Esophagus squamous epithelium (tissue), 4 donors: ENCODE measurements around the gene MPDU1.

Experiments
- POLR2A ChIP-seq, 4 donors: fragments of 450-650 bp; IDR thresholded peaks; one replicate each; pipeline ENCODE4 v1.6.1; 2017; ENCODE audit warnings: antibody characterized with exemption in 4 of 4, mild to moderate bottlenecking in 4 of 4, moderate library complexity in 3 of 4
- TF ChIP-seq, protein P1 (sequence below), 6 experiments: fragments of 450-650 bp in 4 of 6; fragments of 200-600 bp in 2 of 6; sonication (generic) in 2 of 6; IDR thresholded peaks; one replicate each; pipeline ENCODE4 v1.5.1; 2016 to 2019; ENCODE audit warnings: antibody characterized with exemption in 6 of 6, mild to moderate bottlenecking in 4 of 6, moderate library complexity in 4 of 6

DNA sequence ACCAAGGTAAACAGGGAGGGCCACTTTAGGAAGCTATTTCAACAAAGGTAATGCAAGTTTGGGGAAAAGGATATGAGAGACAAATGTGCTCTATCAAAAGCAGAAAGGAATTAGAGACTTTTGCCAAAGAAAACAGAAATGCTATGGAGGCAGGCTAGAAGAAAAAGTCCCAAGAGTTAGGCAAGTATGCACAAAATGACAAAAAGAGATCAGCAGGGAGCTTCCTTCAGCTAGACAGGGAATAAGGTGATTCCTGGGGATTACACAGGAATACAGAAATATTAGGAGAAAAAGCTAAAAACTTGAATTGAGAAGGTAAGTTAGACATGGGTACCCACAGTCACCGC lies 28.6 kb downstream of the MPDU1 start:
- TF ChIP-seq, protein P1, sequence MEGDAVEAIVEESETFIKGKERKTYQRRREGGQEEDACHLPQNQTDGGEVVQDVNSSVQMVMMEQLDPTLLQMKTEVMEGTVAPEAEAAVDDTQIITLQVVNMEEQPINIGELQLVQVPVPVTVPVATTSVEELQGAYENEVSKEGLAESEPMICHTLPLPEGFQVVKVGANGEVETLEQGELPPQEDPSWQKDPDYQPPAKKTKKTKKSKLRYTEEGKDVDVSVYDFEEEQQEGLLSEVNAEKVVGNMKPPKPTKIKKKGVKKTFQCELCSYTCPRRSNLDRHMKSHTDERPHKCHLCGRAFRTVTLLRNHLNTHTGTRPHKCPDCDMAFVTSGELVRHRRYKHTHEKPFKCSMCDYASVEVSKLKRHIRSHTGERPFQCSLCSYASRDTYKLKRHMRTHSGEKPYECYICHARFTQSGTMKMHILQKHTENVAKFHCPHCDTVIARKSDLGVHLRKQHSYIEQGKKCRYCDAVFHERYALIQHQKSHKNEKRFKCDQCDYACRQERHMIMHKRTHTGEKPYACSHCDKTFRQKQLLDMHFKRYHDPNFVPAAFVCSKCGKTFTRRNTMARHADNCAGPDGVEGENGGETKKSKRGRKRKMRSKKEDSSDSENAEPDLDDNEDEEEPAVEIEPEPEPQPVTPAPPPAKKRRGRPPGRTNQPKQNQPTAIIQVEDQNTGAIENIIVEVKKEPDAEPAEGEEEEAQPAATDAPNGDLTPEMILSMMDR (IDR thresholded peaks at IDR 0.05), result no peak
- no peak for TF ChIP-seq POLR2A (IDR thresholded peaks at IDR 0.05)
